ENCODE results near the gene CADPS2.

DNA sequence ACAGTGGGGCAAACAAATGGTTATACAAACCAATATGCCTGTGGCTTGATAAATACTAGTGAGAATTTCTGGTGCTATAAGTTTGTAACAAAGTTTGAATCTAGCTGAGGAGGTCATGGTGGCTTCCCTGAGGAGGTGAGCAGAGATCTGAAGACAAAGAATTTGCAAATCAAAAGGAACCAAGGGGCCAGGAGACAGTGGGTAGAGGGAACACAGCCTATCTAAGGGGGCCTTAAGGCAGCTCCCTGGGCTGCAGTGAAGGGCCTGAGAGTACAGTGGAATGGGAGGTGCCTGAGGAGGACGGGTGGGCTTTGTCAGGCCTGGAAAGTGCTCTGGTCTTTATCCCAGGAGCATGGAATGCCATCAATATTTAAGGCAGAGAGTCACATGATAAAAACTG is 209.1 kb downstream of the CADPS2 start:
- TF ChIP-seq GLIS3 (CRISPR knock-in tag; IDR thresholded peaks at IDR 0.05) (no peak), RARB (CRISPR knock-in tag; IDR thresholded peaks at IDR 0.05) (no peak), ZNF565 (CRISPR knock-in tag; conservative IDR thresholded peaks at IDR 0.05; ENCODE audit: low read depth) (no peak), OSR1 (CRISPR knock-in tag; IDR thresholded peaks at IDR 0.05) (no peak), CSDC2 (CRISPR knock-in tag; IDR thresholded peaks at IDR 0.05) (no peak), ZC3H10 (CRISPR knock-in tag; IDR thresholded peaks at IDR 0.05) (no peak)
- TF ChIP-seq, protein P1, sequence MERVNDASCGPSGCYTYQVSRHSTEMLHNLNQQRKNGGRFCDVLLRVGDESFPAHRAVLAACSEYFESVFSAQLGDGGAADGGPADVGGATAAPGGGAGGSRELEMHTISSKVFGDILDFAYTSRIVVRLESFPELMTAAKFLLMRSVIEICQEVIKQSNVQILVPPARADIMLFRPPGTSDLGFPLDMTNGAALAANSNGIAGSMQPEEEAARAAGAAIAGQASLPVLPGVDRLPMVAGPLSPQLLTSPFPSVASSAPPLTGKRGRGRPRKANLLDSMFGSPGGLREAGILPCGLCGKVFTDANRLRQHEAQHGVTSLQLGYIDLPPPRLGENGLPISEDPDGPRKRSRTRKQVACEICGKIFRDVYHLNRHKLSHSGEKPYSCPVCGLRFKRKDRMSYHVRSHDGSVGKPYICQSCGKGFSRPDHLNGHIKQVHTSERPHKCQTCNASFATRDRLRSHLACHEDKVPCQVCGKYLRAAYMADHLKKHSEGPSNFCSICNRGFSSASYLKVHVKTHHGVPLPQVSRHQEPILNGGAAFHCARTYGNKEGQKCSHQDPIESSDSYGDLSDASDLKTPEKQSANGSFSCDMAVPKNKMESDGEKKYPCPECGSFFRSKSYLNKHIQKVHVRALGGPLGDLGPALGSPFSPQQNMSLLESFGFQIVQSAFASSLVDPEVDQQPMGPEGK (CRISPR knock-in tag; IDR thresholded peaks at IDR 0.05; ENCODE audit: borderline replicate concordance) = no peak

Data from SK-N-SH treated with all-trans-retinoic acid at 6 μM for 48 hours (cell line).